Hematopoietic multipotent progenitor cell treated with erythropoietin and hydrocortisone succinate and interleukin-3 and kit ligand, for 15 days (in vitro differentiated cells): Measurements from ENCODE around the gene GFRA3.
A peak's percentile ranks its signal among the peaks of the same experiment; 100 is the strongest.

Experiments used
- DNase-seq: peaks from one replicate; pipeline ENCODE4 v3.0.0-alpha.2; 2015; ENCODE audit warnings: low spot score

GFRA3 gene

DNA sequence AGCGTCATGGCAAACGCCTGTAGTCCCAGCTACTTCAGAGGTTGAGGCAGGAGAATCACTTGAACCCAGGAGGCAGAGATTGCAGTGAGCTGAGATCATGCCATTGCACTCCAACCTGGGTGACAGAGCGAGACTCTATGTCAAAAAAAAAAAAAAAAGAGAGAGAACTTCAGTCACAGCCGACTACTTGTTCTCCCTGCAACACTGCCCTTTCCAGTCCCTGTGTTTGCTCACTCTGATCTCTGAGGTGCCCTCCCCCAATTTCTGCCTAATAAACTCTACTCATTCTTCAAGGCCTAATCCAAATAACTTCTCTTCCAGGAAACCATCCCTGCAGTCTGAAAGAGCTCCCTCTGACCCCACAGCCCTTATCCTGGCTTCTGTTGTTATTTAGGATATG is 28.1 kb downstream of the GFRA3 start:
- no peak for DNase-seq

DNA sequence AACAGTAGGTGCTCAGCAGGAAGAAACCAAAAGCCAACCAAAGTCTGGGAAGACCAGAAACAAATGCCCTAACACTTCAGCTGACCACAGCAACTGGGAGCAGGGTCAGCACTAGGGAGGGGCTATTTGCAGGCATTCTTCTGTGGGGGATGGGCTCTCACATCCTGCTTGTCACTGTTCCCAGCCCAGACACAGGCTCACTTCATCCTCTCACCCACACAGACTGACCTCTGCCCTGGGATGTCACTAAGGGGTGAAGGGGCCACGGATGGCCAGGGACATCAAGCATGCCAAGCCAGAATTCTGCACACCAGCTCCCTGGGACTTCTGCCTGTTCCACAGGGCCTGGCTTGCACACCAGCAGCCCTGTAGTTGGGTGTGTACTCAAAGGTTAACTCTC is 28.7 kb downstream of the GFRA3 start:
- no peak for DNase-seq

- DNase-seq: no peak
These were observed 30.6 kb downstream of the GFRA3 start for GRCh38 chr5:138243794-138244193.

GRCh38 chr5:138241688-138242571 is 32.5 kb downstream of the GFRA3 start:
- no peak for DNase-seq

- DNase-seq: no peak
These were observed 33.6 kb downstream of the GFRA3 start for GRCh38 chr5:138240650-138241385.

DNA sequence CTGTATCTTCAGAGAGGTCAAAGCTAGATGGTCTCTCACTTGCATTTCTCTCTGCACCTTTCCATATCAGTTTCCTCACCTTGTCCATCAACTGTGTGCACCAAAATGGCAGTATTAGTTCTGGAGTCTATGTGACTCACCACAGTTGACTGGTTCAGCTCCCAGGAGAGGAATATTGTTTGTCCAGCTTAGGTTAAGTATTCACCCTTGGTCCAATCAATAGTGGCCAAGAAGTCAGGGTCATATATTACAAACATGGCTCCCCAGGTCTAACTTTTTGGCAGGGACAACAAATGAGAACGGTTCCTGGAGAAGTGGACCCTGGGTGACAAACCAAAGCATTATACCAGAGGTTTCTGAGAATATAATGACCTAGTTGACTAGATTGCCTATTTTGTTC is 36.4 kb downstream of the GFRA3 start:
- DNase-seq: no peak

DNA sequence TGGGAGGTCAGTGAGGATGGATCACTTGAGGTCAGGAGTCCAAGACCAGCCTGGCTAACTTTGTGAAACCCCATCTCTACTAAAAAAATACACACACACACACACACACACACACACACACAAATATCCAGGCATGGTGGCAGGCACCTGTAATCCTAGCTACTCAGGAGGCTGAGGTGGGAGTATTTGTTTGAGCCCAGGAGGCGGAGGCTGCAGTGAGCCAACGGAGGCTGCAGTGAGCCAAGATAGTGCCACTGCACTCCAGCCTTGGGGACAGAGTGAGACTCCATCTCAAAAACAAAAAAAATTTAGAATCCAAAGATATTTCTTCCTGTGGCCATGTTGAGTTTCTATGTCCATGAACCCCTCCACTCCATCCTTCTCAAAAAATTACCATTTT is 39.8 kb downstream of the GFRA3 start:
- no peak for DNase-seq

DNA sequence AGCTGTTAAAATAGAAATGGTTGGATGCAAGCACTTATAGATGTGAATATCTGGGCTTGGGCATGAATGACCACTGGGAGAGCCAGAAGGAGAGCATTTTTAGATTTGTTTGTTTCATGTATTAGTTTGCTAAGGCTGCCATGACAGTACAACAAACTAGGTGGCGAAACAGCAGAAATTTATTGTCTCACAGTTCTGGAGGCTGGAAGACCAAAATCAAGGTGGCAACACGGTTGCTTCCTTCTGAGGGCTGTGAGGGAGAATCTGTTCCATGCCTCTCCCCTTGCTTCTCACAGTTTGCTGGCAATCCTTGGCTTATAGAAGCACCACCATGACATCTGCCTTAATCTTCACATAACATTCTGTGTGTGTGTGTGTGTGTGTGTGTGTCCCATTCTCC is 41.1 kb downstream of the GFRA3 start:
- no peak for DNase-seq

GRCh38 chr5:138230981-138231589 is 43.3 kb downstream of the GFRA3 start:
- no peak for DNase-seq

DNA sequence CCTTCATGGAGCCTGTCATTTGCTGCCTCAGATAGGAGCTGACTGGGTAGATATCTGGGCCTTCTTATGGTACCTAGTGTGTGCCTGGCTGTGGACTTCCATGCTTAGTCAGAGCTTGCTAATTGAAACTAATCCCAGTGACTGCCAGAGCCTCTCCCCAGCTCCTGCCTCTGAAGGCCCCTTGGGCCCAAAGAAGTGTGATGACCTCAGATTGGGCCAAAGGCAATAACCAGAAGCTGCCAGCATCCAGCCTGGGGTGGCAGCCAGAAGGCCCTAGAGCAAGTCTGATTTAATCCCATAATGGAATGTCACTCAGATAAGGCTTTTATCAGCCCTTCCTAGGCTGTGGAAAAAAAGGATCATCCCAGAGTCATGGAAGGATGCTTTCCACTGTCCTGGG is 44.2 kb downstream of the GFRA3 start:
- no peak for DNase-seq

- DNase-seq: no peak
These were observed 45.0 kb downstream of the GFRA3 start for GRCh38 chr5:138229387-138229786.

DNA sequence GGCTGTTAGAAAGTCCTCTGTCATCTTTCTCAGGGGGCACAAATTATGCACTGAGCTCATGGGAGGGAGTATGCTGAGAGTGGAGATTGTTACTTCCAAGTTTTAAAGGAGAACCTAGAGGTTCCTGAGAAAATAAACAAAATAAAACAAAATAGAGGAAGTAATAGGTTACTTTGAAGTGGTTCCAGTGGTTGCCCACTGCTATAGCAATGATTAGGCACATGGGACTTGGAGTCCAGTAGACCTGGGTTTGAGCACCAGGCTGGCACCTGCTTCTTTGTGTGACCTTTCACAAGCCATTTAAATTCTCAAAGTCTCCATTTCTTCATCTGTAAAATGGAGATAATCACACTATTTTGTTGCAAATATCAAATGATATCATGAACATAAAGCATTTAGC is 47.5 kb downstream of the GFRA3 start:
- DNase-seq: no peak

GRCh38 chr5:138224712-138225111 is 49.7 kb downstream of the GFRA3 start:
- no peak for DNase-seq

- no peak for DNase-seq
These were observed 50.9 kb downstream of the GFRA3 start for GRCh38 chr5:138223532-138223931.

- DNase-seq: no peak
These were observed 57.6 kb downstream of the GFRA3 start for GRCh38 chr5:138216799-138217198.

GRCh38 chr5:138213161-138214029 is 61.0 kb downstream of the GFRA3 start, which contains the start of gene CDC23:
TSS of gene CDC23 (minus strand) at chr5:138213323. CDS start at chr5:138213312, 11 bp downstream.
- peak; percentile 98 for DNase-seq

GRCh38 chr5:138212828-138213160 is 61.6 kb downstream of the GFRA3 start:
- peak; percentile 37 for DNase-seq

DNA sequence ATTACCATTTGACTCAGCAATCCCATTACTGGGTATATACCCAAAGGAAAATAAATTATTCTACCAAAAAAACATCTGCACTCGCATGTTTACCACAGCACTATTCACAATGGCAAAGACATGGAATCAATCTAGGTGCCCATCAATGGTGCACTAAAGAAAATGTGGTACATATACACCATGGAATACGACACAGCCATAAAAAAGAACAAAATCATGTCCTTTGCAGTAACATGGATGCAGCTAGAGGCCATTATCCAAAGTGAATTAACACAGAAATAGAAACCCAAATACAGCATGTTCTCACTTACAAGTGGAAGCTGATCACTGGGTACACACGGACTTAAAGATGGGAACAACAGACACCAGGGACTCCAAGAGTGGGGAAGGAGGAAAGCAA is 63.4 kb downstream of the GFRA3 start:
- DNase-seq: no peak
